GM18511 (cell line): Measurements from ENCODE around the gene UQCRH.
"Not testable (repeated sequence)": the region's sequence is repeated elsewhere in the genome, so short reads cannot be mapped to it uniquely, and the experiment has no call there.

ENCODE experiments used
- ATAC-seq: cut with Tn5 transposase; IDR thresholded peaks from one replicate; pipeline ENCODE4 v1.9.1; 2021; ENCODE audit warnings: mild to moderate bottlenecking, moderate library complexity; ENCODE audit not compliant: unreplicated experiment

The UQCRH gene

GRCh38 chr1:46331786-46332540 lies 28.5 kb downstream of the UQCRH start:
- ATAC-seq: peak; percentile 41

- ATAC-seq: peak; percentile 53
Measured at GRCh38 chr1:46333300-46334029, 30.0 kb downstream of the UQCRH start.

- ATAC-seq: peak; percentile 11
Measured at GRCh38 chr1:46334030-46334384, 30.5 kb downstream of the UQCRH start.

GRCh38 chr1:46335081-46335480 lies 31.6 kb downstream of the UQCRH start:
- ATAC-seq: no peak

- ATAC-seq: not testable (repeated sequence)
Measured at GRCh38 chr1:46337409-46337808, 33.9 kb downstream of the UQCRH start.

- ATAC-seq: peak; percentile 86
Measured at GRCh38 chr1:46340404-46341221, 37.1 kb downstream of the UQCRH start, which contains the start of gene NSUN4. Gene NSUN4, plus strand, starts transcription at chr1:46340807. Its CDS starts 20 bp downstream, at chr1:46340827.

- no peak for ATAC-seq
Measured at GRCh38 chr1:46341222-46342083, 38.0 kb downstream of the UQCRH start.

GRCh38 chr1:46342084-46342656 lies 38.7 kb downstream of the UQCRH start:
- ATAC-seq: no peak

- ATAC-seq: no peak
Measured at GRCh38 chr1:46342677-46343350, 39.3 kb downstream of the UQCRH start.

- ATAC-seq: no peak
Measured at GRCh38 chr1:46343351-46343695, 39.8 kb downstream of the UQCRH start.

- ATAC-seq: no peak
Measured at GRCh38 chr1:46343705-46344104, 40.2 kb downstream of the UQCRH start.

- ATAC-seq: no peak
Measured at GRCh38 chr1:46344481-46344880, 41.0 kb downstream of the UQCRH start.

- ATAC-seq: no peak
Measured at GRCh38 chr1:46345281-46345680, 41.8 kb downstream of the UQCRH start.

- ATAC-seq: no peak
Measured at GRCh38 chr1:46352363-46352762, 48.9 kb downstream of the UQCRH start.

- not testable (repeated sequence) for ATAC-seq
Measured at GRCh38 chr1:46355920-46356319, 52.4 kb downstream of the UQCRH start.

GRCh38 chr1:46362158-46362557 lies 58.7 kb downstream of the UQCRH start:
- no peak for ATAC-seq

- ATAC-seq: no peak
Measured at GRCh38 chr1:46363121-46363520, 59.6 kb downstream of the UQCRH start.

GRCh38 chr1:46364612-46365011 lies 61.1 kb downstream of the UQCRH start:
- ATAC-seq: no peak

GRCh38 chr1:46365796-46366195 lies 62.3 kb downstream of the UQCRH start:
- not testable (repeated sequence) for ATAC-seq
